ENCODE results near the gene DNAH8.

DNAH8 gene

DNA sequence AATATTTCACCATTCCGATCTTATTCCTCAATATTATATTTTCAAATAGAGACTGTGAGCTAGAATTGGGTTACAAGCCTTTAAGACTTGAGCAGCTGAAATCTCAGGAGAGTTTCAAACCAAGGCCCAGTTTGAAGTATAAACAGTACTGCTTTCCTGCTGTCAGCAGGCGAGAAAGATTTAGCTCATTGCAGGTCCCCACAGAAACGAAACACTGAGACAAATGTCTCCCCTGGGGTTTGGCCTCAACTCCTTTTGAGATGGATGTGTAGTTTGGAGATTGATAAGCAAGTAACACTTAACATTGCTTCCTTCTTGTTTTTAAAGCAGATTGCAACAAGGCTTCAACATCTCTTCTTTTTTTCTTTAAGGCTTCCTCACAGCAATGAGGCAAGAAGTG, 311.1 kb downstream of the DNAH8 start:
- no peaks in the 10 kb centered on the region for H4K20me1 ChIP-seq (ENCODE audit: low read depth, low read length)
- no peak overlapping the region for H2AFZ ChIP-seq (ENCODE audit: low read depth, low read length, severe bottlenecking)
- H3K4me2 ChIP-seq (ENCODE audit: low read depth, low read length, poor library complexity, severe bottlenecking) = no peak overlapping the region
- no peak overlapping the region for H3K9ac ChIP-seq (ENCODE audit: low read length)
- no peaks in the 10 kb centered on the region for H3K79me2 ChIP-seq (ENCODE audit: insufficient read depth, low read length)
- no peaks in the 10 kb centered on the region for H3F3A ChIP-seq (ENCODE audit: insufficient read depth)
- H3K27me3 ChIP-seq (ENCODE audit: low read length) = no peaks in the 10 kb centered on the region
- H3K4me3 ChIP-seq (ENCODE audit: insufficient read depth, low read length, poor library complexity, severe bottlenecking) = no peak overlapping the region
- no peaks in the 10 kb centered on the region for H3K36me3 ChIP-seq (ENCODE audit: low read length)
- no peaks in the 10 kb centered on the region for H3K9me3 ChIP-seq (ENCODE audit: insufficient read depth, low read length)
- H3K27ac ChIP-seq (ENCODE audit: low read depth, low read length) = no peak overlapping the region
- no peak for TF ChIP-seq EZH2phosphoT487 (conservative IDR thresholded peaks at IDR 0.05; ENCODE audit: low read length)
- no peak for TF ChIP-seq CTCF (IDR thresholded peaks at IDR 0.05; ENCODE audit: insufficient read depth, low read length, poor library complexity, severe bottlenecking)
- H3K9me2 ChIP-seq (replicated peaks; ENCODE audit: insufficient read depth, low read length) = no peaks in the 10 kb centered on the region

- Histone ChIP-seq H3K27ac (ENCODE audit: low read depth, low read length) (no peak overlapping the region), H3K36me3 (ENCODE audit: low read length) (no peaks in the 10 kb centered on the region), H3K4me3 (ENCODE audit: insufficient read depth, low read length, poor library complexity, severe bottlenecking) (no peak overlapping the region), H4K20me1 (ENCODE audit: low read depth, low read length) (no peaks in the 10 kb centered on the region), H2AFZ (ENCODE audit: low read depth, low read length, severe bottlenecking) (no peak overlapping the region), H3F3A (ENCODE audit: insufficient read depth) (no peaks in the 10 kb centered on the region), H3K27me3 (ENCODE audit: low read length) (no peaks in the 10 kb centered on the region), H3K9me2 (replicated peaks; ENCODE audit: insufficient read depth, low read length) (no peaks in the 10 kb centered on the region), H3K9ac (ENCODE audit: low read length) (no peak overlapping the region), H3K9me3 (ENCODE audit: insufficient read depth, low read length) (no peaks in the 10 kb centered on the region), H3K4me2 (ENCODE audit: low read depth, low read length, poor library complexity, severe bottlenecking) (no peak overlapping the region), H3K79me2 (ENCODE audit: insufficient read depth, low read length) (no peaks in the 10 kb centered on the region)
- TF ChIP-seq CTCF (IDR thresholded peaks at IDR 0.05; ENCODE audit: insufficient read depth, low read length, poor library complexity, severe bottlenecking) = peak; percentile 98
- no peak for TF ChIP-seq EZH2phosphoT487 (conservative IDR thresholded peaks at IDR 0.05; ENCODE audit: low read length)
These were observed 314.3 kb downstream of the DNAH8 start for GRCh38 chr6:39029156-39030011.

GRCh38 chr6:39035681-39036080, 320.6 kb downstream of the DNAH8 start:
- no peak overlapping the region for H3K4me2 ChIP-seq (ENCODE audit: low read depth, low read length, poor library complexity, severe bottlenecking)
- H3K9ac ChIP-seq (ENCODE audit: low read length) = no peak overlapping the region
- H3F3A ChIP-seq (ENCODE audit: insufficient read depth) = no peaks in the 10 kb centered on the region
- no peaks in the 10 kb centered on the region for H3K79me2 ChIP-seq (ENCODE audit: insufficient read depth, low read length)
- no peak for TF ChIP-seq EZH2phosphoT487 (conservative IDR thresholded peaks at IDR 0.05; ENCODE audit: low read length)
- TF ChIP-seq CTCF (IDR thresholded peaks at IDR 0.05; ENCODE audit: insufficient read depth, low read length, poor library complexity, severe bottlenecking) = no peak
- no peaks in the 10 kb centered on the region for H3K9me2 ChIP-seq (replicated peaks; ENCODE audit: insufficient read depth, low read length)
- no peaks in the 10 kb centered on the region for H4K20me1 ChIP-seq (ENCODE audit: low read depth, low read length)
- H3K9me3 ChIP-seq (ENCODE audit: insufficient read depth, low read length) = no peaks in the 10 kb centered on the region
- H3K27me3 ChIP-seq (ENCODE audit: low read length) = no peaks in the 10 kb centered on the region; the same call in 1 of the 2 replicates
- no peak overlapping the region for H3K4me3 ChIP-seq (ENCODE audit: insufficient read depth, low read length, poor library complexity, severe bottlenecking)
- H3K27ac ChIP-seq (ENCODE audit: low read depth, low read length) = no peak overlapping the region
- H2AFZ ChIP-seq (ENCODE audit: low read depth, low read length, severe bottlenecking) = no peak overlapping the region
- H3K36me3 ChIP-seq (ENCODE audit: low read length) = no peaks in the 10 kb centered on the region

Measured in SU-DHL-6 (cell line).